GM18870 (cell line): Measurements from ENCODE around the gene SUCLG2.
"Not testable (repeated sequence)": the region's sequence is repeated elsewhere in the genome, so short reads cannot be mapped to it uniquely, and the experiment has no call there.

Experiments
- ATAC-seq: cut with Tn5 transposase; IDR thresholded peaks from one replicate; pipeline ENCODE4 v1.9.1; 2021; ENCODE audit warnings: moderate library complexity; ENCODE audit not compliant: unreplicated experiment

SUCLG2 gene

GRCh38 chr3:67610458-67610857, 44.0 kb downstream of the SUCLG2 start:
- no peak for ATAC-seq

GRCh38 chr3:67609709-67610108, 44.7 kb downstream of the SUCLG2 start:
- ATAC-seq: no peak

DNA sequence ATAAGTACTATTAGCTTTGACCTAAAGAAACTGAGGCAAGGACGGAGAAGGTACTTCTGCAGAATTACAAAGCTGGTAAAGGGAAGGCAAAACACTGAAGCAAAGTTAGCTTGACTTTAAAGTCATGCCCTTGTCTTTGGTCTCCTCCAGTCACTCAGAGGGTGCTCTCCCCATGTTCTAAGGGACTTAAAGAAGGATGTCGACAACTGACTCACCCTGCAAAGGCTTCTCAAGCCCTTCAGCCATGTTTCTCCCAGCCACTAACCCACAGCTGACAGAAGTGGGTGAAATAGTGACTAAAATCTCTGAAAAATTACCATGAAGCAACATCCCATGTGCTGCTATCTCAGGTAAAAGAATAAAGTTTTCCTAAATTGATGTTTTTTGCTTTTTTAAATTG, 46.4 kb downstream of the SUCLG2 start:
- no peak for ATAC-seq

DNA sequence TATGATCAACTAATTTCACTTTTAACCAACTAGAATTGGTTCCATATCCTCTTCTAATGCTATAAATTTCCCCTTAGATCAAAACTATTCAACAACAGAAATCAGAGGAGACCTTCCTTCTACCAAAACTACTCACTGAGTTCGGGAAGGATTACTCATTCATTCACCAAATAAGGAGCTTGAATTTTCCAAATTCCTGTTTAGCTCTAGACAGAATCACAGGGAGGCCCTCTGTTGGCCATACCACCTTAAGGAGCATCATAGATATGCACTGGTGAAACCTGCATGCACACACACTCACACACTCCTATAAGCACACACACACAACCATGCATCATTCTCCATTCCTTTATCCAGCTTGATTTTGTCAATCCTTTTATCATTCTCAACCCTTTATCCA, 49.0 kb downstream of the SUCLG2 start:
- ATAC-seq: no peak

GRCh38 chr3:67602816-67603215, 51.6 kb downstream of the SUCLG2 start:
- ATAC-seq: no peak

GRCh38 chr3:67601919-67602608, 52.3 kb downstream of the SUCLG2 start:
- ATAC-seq: no peak

GRCh38 chr3:67601385-67601784, 53.0 kb downstream of the SUCLG2 start:
- no peak for ATAC-seq

GRCh38 chr3:67599821-67600220, 54.6 kb downstream of the SUCLG2 start:
- no peak for ATAC-seq

DNA sequence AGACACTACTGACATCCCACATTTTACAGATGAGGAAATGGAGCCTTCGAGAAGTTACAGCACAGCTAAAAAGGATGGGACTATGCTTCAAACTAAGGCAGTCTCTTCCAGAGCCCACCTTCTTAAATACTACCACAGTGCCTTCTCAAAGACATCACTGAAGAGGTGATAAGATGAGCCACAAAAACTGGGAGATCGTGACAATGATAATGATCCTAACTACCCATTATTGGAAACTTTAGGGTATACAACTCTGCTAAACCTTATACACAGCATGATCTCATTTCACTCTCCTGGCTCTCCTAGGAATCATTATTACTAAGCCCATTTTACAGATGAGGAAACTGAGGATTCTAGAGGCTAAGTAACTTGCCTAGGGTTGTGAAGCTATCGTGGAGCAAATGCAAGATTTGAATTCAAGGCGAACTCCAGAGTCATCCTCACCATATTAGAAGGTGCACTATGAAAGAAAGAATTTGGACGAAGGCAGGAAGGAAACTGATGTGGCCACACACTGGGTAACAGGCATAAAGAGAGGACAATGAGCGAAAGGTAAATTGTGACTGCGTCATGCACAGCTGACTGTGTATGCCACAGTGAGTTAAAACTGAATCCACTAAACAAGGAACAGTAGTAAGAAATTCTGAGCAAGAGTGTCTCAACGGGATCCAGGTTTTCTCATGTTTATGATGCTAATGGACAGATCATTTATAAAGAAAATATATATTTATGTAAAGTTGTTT, 55.4 kb downstream of the SUCLG2 start:
- ATAC-seq: no peak

GRCh38 chr3:67595424-67595823, 59.0 kb downstream of the SUCLG2 start:
- ATAC-seq: no peak

GRCh38 chr3:67593761-67594234, 60.6 kb downstream of the SUCLG2 start:
- no peak for ATAC-seq

- no peak for ATAC-seq
These were observed 62.4 kb downstream of the SUCLG2 start for GRCh38 chr3:67592057-67592456.

DNA sequence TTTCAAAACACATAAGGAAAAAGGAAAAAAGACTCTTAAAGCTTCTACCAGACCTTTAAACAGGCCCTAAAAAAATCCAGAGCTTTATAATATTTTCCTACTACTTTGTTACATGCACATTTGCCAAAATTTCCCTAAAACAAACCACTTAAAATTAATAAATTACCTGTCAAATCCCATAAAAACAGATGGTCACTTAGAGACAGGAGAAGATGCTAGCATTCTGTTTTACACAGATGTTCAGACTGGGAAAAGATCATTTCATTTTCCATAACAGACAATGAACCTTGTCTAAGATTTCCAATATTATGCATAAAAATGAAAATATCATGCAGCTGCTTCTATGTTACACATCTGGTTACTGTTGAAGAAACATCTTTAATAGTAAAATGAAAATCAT, 66.6 kb downstream of the SUCLG2 start:
- ATAC-seq: no peak

DNA sequence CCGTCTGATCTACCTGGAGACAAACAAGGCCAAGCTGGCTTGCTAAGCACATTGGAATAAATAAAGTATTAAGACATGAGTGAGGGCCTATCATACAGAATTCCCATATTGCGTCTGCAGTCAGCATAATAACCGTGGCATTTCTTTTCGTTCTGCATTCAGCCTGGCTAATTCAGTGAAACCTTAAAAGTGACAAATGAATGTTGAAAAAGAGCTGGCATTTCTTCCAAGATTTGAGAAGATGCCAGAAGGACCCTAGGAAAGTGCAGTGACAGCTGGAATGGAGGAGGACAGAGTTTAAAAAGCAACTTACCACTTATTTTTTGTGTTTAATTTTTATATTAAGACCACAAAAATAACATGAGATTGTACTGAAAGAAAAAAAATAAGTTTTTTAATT, 67.1 kb downstream of the SUCLG2 start:
- no peak for ATAC-seq

- not testable (repeated sequence) for ATAC-seq
These were observed 69.8 kb downstream of the SUCLG2 start for GRCh38 chr3:67584608-67585007.

DNA sequence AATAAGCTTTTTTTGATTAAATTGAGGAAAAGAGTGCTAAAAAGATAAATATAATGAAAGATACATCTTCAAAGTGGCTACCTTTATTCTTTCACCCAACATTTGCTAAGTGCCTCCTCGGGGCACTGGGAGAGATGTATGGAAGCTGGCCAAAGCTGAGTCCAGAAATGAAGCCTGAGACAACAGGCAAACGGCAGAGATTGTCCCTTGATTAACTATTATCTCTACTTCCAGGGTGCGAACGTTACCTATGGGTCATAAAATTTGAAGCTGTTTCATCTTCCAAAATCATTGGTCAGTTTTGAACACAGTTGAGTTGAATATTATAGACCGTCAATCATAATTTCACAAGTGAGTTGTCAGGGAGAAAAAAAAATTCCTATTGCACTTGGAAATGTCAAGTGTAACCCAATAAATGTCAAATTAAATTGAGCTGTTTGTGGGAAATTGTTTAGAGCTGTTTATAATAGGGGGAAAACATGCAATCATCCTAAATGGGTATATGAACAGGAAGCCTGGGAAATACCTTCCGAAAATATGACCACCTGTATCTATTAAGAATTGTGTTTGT, 73.9 kb downstream of the SUCLG2 start:
- ATAC-seq: no peak

- no peak for ATAC-seq
These were observed 76.0 kb downstream of the SUCLG2 start for GRCh38 chr3:67578416-67578815.

- no peak for ATAC-seq
These were observed 78.0 kb downstream of the SUCLG2 start for GRCh38 chr3:67576441-67576840.

DNA sequence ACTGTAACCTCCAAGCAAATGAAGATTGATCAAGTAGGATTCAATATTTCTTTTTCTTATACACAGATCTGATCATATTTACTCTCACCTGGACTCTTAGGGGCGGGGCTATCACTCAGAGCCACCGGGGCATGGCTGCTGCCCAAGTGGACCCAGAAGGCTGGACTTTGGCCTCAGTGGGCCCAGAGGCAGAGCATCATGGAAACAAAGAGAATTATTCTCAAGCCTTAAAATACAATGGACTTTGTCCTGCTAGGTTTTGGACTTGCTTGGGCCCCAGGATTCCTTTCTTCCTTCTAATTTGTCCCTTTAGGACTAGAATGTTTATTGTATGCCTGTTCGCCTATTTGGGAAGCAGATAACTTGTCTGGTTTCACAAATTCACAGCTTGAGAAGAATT, 85.1 kb downstream of the SUCLG2 start:
- ATAC-seq: no peak

- ATAC-seq: no peak
These were observed 86.5 kb downstream of the SUCLG2 start for GRCh38 chr3:67567893-67568292.

DNA sequence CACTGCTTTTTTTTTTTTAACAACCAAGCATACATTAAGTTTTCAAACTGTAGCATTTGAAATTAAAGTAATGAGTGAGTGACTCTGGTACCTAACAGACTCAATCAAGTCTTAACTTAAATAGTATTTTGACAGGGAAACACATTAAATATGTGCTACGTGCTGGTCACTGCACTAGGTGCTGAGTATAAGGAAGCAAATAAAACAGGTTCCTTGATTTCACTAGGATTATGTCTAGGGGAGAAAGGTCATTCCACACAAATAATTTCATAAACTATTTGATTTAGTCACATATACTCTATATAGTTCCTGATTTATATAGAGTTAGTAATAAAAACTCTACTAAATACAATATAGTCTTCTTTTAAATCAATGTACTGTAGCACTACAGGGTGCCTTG, 89.4 kb downstream of the SUCLG2 start:
- no peak for ATAC-seq

DNA sequence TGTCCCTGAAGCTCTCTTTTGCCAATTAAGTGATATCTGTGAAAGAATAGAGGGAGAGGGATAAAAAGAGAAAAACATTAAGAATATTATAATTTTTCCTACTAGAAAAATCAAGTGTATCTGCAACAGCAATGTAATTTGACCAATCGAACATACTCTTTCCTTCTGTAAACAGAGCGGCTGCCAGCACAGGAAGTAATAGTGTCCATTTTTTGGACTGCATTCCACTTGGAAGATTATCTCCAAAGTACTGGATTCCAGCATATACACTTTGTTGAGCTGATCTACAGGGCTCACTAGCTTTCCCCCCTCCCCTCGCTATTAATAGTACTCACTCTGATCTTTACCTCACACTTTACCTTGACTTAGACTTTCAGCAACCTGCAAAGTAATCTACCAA, 90.4 kb downstream of the SUCLG2 start:
- ATAC-seq: no peak
